ENCODE measurements around the gene KLF9.

Gene KLF9

DNA sequence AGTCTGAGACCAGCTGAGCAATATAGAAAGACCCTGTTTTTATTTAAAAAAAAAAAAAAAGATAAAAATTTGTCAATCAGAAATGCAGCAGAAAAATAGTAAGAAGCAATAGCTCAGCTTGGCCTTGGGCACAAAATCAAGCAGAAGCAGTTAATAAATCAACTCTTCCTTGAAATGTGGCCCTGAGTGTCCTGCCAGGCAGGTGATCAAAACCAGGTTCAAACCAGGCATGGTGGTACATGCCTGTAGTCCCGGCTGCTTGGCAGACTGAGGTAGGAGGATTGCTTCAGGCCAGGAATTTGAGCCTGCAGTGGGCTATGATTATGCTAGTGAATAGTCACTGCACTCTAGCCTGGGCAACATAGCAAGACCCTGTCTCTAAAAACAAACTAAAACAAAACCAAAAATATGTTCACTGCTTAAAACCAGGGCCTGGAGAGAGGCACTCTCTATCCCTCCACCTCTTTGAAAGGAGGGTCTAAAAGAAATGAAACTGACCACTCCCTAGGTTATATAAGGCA lies 27.9 kb upstream of the KLF9 start:
- no peak overlapping the region for H3K23ac ChIP-seq (ENCODE audit: low read length)
- no peak overlapping the region for H3K4me3 ChIP-seq (ENCODE audit: low read length)
- no peaks in the 10 kb centered on the region for H3K79me2 ChIP-seq (ENCODE audit: control insufficient read depth, insufficient read depth, low read length)
- no peak overlapping the region for H3K4me2 ChIP-seq (ENCODE audit: low read length)
- H3K27ac ChIP-seq (ENCODE audit: low read depth, low read length) = no peak overlapping the region
- H3K4ac ChIP-seq (ENCODE audit: low read depth, low read length) = no peak overlapping the region
- H2AK5ac ChIP-seq (ENCODE audit: low read length) = no peak overlapping the region
- H3K18ac ChIP-seq (ENCODE audit: low read length) = no peak overlapping the region
- no peak overlapping the region for H2BK120ac ChIP-seq (ENCODE audit: low read depth, low read length)
- no peaks in the 10 kb centered on the region for H3K36me3 ChIP-seq (ENCODE audit: control insufficient read depth, insufficient read depth, low read length)
- no peak overlapping the region for H4K8ac ChIP-seq (ENCODE audit: low read depth, low read length)
- no peaks in the 10 kb centered on the region for H3K4me1 ChIP-seq (ENCODE audit: control insufficient read depth, low read depth, low read length)
- no peaks in the 10 kb centered on the region for H3K79me1 ChIP-seq (ENCODE audit: low read length)
- H2BK15ac ChIP-seq (replicated peaks; ENCODE audit: low read depth) = no peak overlapping the region
- H3K9ac ChIP-seq (ENCODE audit: low read length) = no peak overlapping the region
- H3K56ac ChIP-seq (ENCODE audit: low read length) = no peak overlapping the region
- DNase-seq = no peak
- no CpG with 5 or more reads among the region's 1 CpG for WGBS (ENCODE audit: extremely low coverage, insufficient coverage, low lambda C conversion rate)
- no peak overlapping the region for H2BK5ac ChIP-seq (ENCODE audit: low read length)
- no peak overlapping the region for H4K5ac ChIP-seq (ENCODE audit: low read length)
- no peaks in the 10 kb centered on the region for H3K27me3 ChIP-seq (ENCODE audit: insufficient read depth, low read length, poor library complexity)

DNA sequence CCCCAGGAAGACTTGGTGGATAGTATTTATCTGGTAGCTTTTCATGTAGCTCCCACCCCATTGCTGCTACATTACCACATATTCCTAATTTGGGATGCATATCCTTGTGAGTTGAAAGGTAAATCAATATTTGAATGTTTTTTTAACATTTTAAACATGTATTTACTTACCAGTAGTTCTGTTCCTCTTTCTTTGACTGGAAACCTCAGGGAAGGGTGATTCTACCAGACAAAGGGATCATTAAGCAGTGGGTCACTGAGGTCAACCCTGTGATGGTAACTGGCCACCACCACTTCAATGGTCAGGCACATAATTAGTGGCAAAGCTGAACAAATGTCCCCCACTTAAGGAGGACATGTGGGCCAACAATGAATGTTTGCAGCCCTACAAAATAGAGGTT lies 27.2 kb upstream of the KLF9 start:
- Histone ChIP-seq H4K5ac (ENCODE audit: low read length) (no peak overlapping the region), H3K4me3 (ENCODE audit: low read length) (no peak overlapping the region), H3K36me3 (ENCODE audit: control insufficient read depth, insufficient read depth, low read length) (no peaks in the 10 kb centered on the region), H4K8ac (ENCODE audit: low read depth, low read length) (no peak overlapping the region), H3K4me2 (ENCODE audit: low read length) (no peak overlapping the region), H3K9ac (ENCODE audit: low read length) (no peak overlapping the region), H3K27me3 (ENCODE audit: insufficient read depth, low read length, poor library complexity) (no peaks in the 10 kb centered on the region), H3K79me2 (ENCODE audit: control insufficient read depth, insufficient read depth, low read length) (no peaks in the 10 kb centered on the region), H3K27ac (ENCODE audit: low read depth, low read length) (no peak overlapping the region), H2BK5ac (ENCODE audit: low read length) (no peak overlapping the region), H3K4me1 (ENCODE audit: control insufficient read depth, low read depth, low read length) (no peaks in the 10 kb centered on the region), H2BK15ac (replicated peaks; ENCODE audit: low read depth) (no peak overlapping the region), H2AK5ac (ENCODE audit: low read length) (no peak overlapping the region), H2BK120ac (ENCODE audit: low read depth, low read length) (no peak overlapping the region), H3K18ac (ENCODE audit: low read length) (no peak overlapping the region), H3K56ac (ENCODE audit: low read length) (no peak overlapping the region), H3K4ac (ENCODE audit: low read depth, low read length) (no peak overlapping the region), H3K23ac (ENCODE audit: low read length) (no peak overlapping the region), H3K79me1 (ENCODE audit: low read length) (no peaks in the 10 kb centered on the region)
- DNase-seq = no peak

DNA sequence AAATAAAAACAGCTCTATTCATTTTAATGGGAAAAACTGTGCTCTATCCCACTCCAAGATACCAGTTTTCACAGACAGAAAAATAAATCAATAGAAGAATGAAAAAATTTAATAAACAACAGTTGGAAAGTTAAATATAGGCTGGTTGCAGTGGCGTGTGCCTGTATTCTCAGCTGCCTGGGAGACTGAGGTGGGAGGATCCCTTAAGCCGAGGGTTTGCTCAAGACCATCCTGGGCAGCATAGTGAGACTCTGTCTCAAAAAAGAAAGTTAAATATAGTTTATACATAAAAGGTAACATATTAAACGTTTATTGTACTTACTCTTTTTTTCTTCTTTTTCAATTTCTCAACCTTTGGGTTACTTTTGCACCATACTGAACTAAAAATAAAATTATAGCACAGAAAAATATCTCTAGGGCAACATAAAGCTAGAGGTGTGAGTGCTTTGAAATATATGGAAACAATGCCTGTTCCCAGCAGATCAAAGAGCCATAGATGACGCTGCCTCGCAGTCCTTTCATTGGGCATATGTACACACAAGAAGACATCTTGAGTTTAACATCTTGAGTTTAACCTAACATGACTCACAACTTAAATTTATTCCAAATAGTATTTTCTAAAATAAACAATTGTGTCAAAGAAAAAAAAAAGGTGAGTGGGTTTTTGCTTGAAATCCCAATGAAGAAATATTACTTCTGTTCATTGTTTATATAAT lies 25.7 kb upstream of the KLF9 start:
- H3K36me3 ChIP-seq (ENCODE audit: control insufficient read depth, insufficient read depth, low read length) = no peaks in the 10 kb centered on the region
- no peak overlapping the region for H2BK120ac ChIP-seq (ENCODE audit: low read depth, low read length)
- H3K23ac ChIP-seq (ENCODE audit: low read length) = no peak overlapping the region
- no peak overlapping the region for H3K18ac ChIP-seq (ENCODE audit: low read length)
- H3K9ac ChIP-seq (ENCODE audit: low read length) = no peak overlapping the region
- H4K5ac ChIP-seq (ENCODE audit: low read length) = no peak overlapping the region
- H3K79me1 ChIP-seq (ENCODE audit: low read length) = no peaks in the 10 kb centered on the region
- DNase-seq = no peak
- no peaks in the 10 kb centered on the region for H3K27me3 ChIP-seq (ENCODE audit: insufficient read depth, low read length, poor library complexity)
- H3K4me2 ChIP-seq (ENCODE audit: low read length) = no peak overlapping the region
- no peak overlapping the region for H4K8ac ChIP-seq (ENCODE audit: low read depth, low read length)
- H2BK5ac ChIP-seq (ENCODE audit: low read length) = no peak overlapping the region
- H3K4me3 ChIP-seq (ENCODE audit: low read length) = no peak overlapping the region
- H3K56ac ChIP-seq (ENCODE audit: low read length) = no peak overlapping the region
- no peak overlapping the region for H2BK15ac ChIP-seq (replicated peaks; ENCODE audit: low read depth)
- no peak overlapping the region for H2AK5ac ChIP-seq (ENCODE audit: low read length)
- no peaks in the 10 kb centered on the region for H3K4me1 ChIP-seq (ENCODE audit: control insufficient read depth, low read depth, low read length)
- no peak overlapping the region for H3K27ac ChIP-seq (ENCODE audit: low read depth, low read length)
- no peak overlapping the region for H3K4ac ChIP-seq (ENCODE audit: low read depth, low read length)
- H3K79me2 ChIP-seq (ENCODE audit: control insufficient read depth, insufficient read depth, low read length) = no peaks in the 10 kb centered on the region
- no CpG with 5 or more reads among the region's 5 CpGs for WGBS (ENCODE audit: extremely low coverage, insufficient coverage, low lambda C conversion rate)

DNA sequence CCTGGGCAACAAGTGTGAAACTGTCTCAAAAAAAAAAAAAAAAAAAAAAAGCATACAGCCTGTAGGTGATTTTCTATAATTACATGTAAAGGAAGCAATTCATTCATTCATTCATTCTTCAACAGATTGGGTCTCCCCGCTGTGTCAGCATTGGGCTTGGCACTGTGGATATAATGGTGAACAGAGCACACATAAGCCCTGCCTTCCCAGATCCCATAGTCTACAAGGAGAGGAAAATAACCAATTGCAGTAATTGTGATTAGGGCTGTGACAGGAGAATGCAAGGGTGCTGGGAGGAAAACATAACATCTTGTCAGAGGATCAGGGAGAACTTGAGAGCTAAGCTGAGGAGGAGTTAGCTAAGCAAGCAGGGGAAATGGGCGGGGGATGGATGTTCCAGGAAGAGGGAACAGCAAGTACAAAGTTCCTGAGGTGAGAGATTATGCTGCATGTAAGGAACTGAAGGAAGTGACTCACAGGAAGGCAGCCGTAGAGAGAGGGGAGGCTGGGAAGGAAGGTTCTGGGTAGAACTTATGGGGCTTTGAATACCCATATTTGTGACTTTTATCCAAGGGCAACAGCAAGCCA lies 24.0 kb upstream of the KLF9 start:
- Histone ChIP-seq H3K56ac (ENCODE audit: low read length) (no peak overlapping the region), H3K4ac (ENCODE audit: low read depth, low read length) (no peak overlapping the region), H3K36me3 (ENCODE audit: control insufficient read depth, insufficient read depth, low read length) (no peaks in the 10 kb centered on the region), H2BK15ac (replicated peaks; ENCODE audit: low read depth) (no peak overlapping the region), H4K5ac (ENCODE audit: low read length) (no peak overlapping the region), H4K8ac (ENCODE audit: low read depth, low read length) (no peak overlapping the region), H3K23ac (ENCODE audit: low read length) (no peak overlapping the region), H3K4me1 (ENCODE audit: control insufficient read depth, low read depth, low read length) (no peaks in the 10 kb centered on the region), H3K9ac (ENCODE audit: low read length) (no peak overlapping the region), H3K79me2 (ENCODE audit: control insufficient read depth, insufficient read depth, low read length) (no peaks in the 10 kb centered on the region), H2BK120ac (ENCODE audit: low read depth, low read length) (no peak overlapping the region), H2AK5ac (ENCODE audit: low read length) (no peak overlapping the region), H3K4me3 (ENCODE audit: low read length) (no peak overlapping the region), H2BK5ac (ENCODE audit: low read length) (no peak overlapping the region), H3K27me3 (ENCODE audit: insufficient read depth, low read length, poor library complexity) (no peaks in the 10 kb centered on the region), H3K27ac (ENCODE audit: low read depth, low read length) (no peak overlapping the region), H3K4me2 (ENCODE audit: low read length) (no peak overlapping the region), H3K79me1 (ENCODE audit: low read length) (no peaks in the 10 kb centered on the region), H3K18ac (ENCODE audit: low read length) (no peak overlapping the region)
- peak; percentile 36 for DNase-seq
- WGBS (ENCODE audit: extremely low coverage, insufficient coverage, low lambda C conversion rate) = no CpG with 5 or more reads among the region's 3 CpGs

DNA sequence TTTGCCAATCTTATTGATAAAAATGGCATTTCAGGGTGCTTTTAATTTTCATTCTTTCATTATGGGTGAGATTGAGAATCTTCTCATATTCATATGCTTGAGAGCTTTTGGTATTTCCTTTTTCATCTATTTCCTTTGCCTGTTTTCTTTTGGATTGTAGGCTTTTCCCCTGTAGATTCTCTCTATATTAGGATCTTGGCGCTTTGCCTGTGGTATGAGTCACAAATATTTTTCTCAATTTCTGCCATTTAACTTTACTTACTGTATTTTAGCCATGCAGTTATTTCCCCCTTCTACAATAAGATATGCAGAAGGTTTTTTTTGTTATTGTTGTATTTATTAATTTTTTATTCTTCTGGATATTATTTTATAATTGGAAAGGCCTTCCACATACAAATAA lies 21.5 kb upstream of the KLF9 start:
- no peak for DNase-seq
- no peak overlapping the region for H3K56ac ChIP-seq (ENCODE audit: low read length)
- H3K79me2 ChIP-seq (ENCODE audit: control insufficient read depth, insufficient read depth, low read length) = no peaks in the 10 kb centered on the region
- H3K9ac ChIP-seq (ENCODE audit: low read length) = no peak overlapping the region
- H3K4me2 ChIP-seq (ENCODE audit: low read length) = no peak overlapping the region
- H3K27ac ChIP-seq (ENCODE audit: low read depth, low read length) = no peak overlapping the region
- no peaks in the 10 kb centered on the region for H3K79me1 ChIP-seq (ENCODE audit: low read length)
- no peaks in the 10 kb centered on the region for H3K36me3 ChIP-seq (ENCODE audit: control insufficient read depth, insufficient read depth, low read length)
- no peak overlapping the region for H3K4ac ChIP-seq (ENCODE audit: low read depth, low read length)
- no peak overlapping the region for H2BK5ac ChIP-seq (ENCODE audit: low read length)
- no peak overlapping the region for H4K5ac ChIP-seq (ENCODE audit: low read length)
- no peak overlapping the region for H3K23ac ChIP-seq (ENCODE audit: low read length)
- WGBS (ENCODE audit: extremely low coverage, insufficient coverage, low lambda C conversion rate) = no CpG with 5 or more reads among the region's 1 CpG
- no peak overlapping the region for H2BK15ac ChIP-seq (replicated peaks; ENCODE audit: low read depth)
- no peaks in the 10 kb centered on the region for H3K27me3 ChIP-seq (ENCODE audit: insufficient read depth, low read length, poor library complexity)
- no peak overlapping the region for H2BK120ac ChIP-seq (ENCODE audit: low read depth, low read length)
- H3K4me3 ChIP-seq (ENCODE audit: low read length) = no peak overlapping the region
- no peak overlapping the region for H2AK5ac ChIP-seq (ENCODE audit: low read length)
- no peak overlapping the region for H3K18ac ChIP-seq (ENCODE audit: low read length)
- H3K4me1 ChIP-seq (ENCODE audit: control insufficient read depth, low read depth, low read length) = no peaks in the 10 kb centered on the region
- no peak overlapping the region for H4K8ac ChIP-seq (ENCODE audit: low read depth, low read length)

DNA sequence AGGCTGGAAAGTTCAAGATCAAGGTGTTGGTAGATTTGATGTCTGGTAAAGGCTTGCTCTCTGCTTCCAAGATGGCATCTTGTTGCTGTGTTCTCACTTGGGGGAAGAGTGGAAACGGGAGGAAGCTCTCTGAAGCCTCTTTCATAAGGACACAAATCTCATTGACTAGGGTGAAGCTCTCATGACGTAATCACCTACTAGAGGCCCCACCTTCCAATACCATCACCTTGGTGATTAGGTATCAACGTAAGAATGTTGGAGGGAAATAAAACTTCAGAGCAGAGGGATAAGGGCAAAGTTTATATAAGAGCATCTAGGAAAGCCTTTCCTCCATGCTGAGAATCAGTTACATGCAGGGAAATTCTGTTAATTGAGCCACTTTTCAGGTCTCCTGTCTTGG lies 15.4 kb upstream of the KLF9 start:
- no peaks in the 10 kb centered on the region for H3K79me2 ChIP-seq (ENCODE audit: control insufficient read depth, insufficient read depth, low read length)
- H2BK15ac ChIP-seq (replicated peaks; ENCODE audit: low read depth) = no peak overlapping the region
- H3K27ac ChIP-seq (ENCODE audit: low read depth, low read length) = no peak overlapping the region
- H2AK5ac ChIP-seq (ENCODE audit: low read length) = no peak overlapping the region
- H3K18ac ChIP-seq (ENCODE audit: low read length) = no peak overlapping the region
- H3K4me3 ChIP-seq (ENCODE audit: low read length) = no peak overlapping the region
- H3K27me3 ChIP-seq (ENCODE audit: insufficient read depth, low read length, poor library complexity) = no peaks in the 10 kb centered on the region
- DNase-seq = peak; percentile 16
- no peaks in the 10 kb centered on the region for H3K79me1 ChIP-seq (ENCODE audit: low read length)
- no peak overlapping the region for H4K8ac ChIP-seq (ENCODE audit: low read depth, low read length)
- H3K23ac ChIP-seq (ENCODE audit: low read length) = no peak overlapping the region
- H3K4ac ChIP-seq (ENCODE audit: low read depth, low read length) = no peak overlapping the region
- no peak overlapping the region for H4K5ac ChIP-seq (ENCODE audit: low read length)
- H3K36me3 ChIP-seq (ENCODE audit: control insufficient read depth, insufficient read depth, low read length) = no peaks in the 10 kb centered on the region
- no peak overlapping the region for H2BK5ac ChIP-seq (ENCODE audit: low read length)
- no peak overlapping the region for H3K56ac ChIP-seq (ENCODE audit: low read length)
- H3K4me2 ChIP-seq (ENCODE audit: low read length) = no peak overlapping the region
- no CpG with 5 or more reads among the region's 3 CpGs for WGBS (ENCODE audit: extremely low coverage, insufficient coverage, low lambda C conversion rate)
- no peaks in the 10 kb centered on the region for H3K4me1 ChIP-seq (ENCODE audit: control insufficient read depth, low read depth, low read length)
- H3K9ac ChIP-seq (ENCODE audit: low read length) = no peak overlapping the region
- H2BK120ac ChIP-seq (ENCODE audit: low read depth, low read length) = no peak overlapping the region
